ENCODE data around the gene SLC7A6.

SLC7A6 gene

GRCh38 chr16:68264128-68265077, at the start of gene SLC7A6:
Gene SLC7A6, plus strand, starts transcription at chr16:68264526. Its CDS starts 10,201 bp downstream, at chr16:68274727.
- DNase-seq: peak; percentile 48

DNA sequence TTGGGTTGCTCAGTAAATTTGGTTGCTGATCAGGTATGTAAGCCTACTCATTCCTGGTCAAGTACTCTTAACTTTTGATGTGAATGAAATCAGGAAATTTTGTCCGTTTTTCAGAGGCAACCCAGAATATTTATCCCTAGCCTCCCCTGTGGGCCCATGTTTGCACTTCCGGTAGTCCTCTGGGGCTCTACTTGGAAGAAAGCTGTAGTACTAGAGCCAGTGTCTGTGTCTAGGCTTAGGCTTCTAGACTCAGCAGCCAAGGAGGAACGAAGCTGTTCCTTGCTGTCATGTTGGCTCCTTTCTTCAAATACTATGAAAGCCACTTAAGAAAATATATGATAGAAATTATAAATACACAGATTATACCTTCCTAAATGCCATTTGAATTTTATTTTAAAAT, 49.6 kb upstream of the SLC7A6 start:
- DNase-seq: no peak

- DNase-seq: no peak
These were observed 49.0 kb upstream of the SLC7A6 start for GRCh38 chr16:68215302-68215701.

DNA sequence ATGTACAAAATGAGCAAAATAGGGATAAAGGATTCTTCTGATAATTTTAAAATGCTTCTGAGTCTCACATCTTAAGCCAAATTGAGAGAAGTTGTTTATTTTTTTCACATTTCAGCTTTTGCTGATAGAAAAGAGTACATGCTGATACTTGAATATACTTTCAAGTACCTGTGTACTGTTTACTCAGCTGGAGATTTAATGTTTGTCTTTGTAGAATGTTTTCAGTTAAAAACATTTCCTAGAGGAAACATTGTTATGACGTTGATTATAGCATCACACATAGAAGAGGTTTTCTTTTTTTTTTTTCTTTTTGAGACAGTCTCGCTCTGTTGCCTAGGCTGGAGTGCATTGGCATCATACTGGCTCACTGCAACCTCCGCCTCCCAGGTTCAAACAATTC, 48.1 kb upstream of the SLC7A6 start:
- DNase-seq: no peak

- no peak for DNase-seq
These were observed 46.8 kb upstream of the SLC7A6 start for GRCh38 chr16:68217506-68217905.

DNA sequence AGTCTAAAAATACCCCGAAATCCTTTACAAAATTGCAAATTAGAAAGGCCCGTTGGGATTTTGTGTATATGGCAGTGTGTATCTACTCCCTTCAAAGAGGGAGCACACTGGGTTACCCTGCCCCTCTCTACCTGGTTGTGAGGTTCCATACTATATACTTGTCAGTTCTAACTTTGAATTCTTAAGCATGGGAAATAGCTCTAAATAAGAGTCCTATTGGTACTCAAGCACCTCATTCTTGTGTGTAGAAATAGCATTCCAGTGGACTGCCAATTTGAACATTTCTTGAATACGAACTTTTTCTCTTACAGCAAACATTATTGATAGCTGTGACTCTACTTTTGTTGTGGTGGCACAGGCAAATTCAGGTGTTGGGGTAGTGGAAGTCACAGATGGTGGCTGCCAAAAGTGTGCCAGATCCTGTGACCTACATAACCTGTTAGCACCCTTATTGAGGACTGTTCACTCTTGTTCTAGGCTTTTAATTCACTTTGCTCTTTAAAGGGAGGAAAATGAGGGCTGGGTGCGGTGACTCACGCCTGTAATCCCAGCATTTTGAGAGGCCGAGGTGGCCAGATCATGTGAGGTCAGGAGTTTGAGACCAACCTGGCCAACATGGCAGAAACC, 44.5 kb upstream of the SLC7A6 start:
- no peak for DNase-seq

- no peak for DNase-seq
These were observed 41.3 kb upstream of the SLC7A6 start for GRCh38 chr16:68223072-68223471.

DNA sequence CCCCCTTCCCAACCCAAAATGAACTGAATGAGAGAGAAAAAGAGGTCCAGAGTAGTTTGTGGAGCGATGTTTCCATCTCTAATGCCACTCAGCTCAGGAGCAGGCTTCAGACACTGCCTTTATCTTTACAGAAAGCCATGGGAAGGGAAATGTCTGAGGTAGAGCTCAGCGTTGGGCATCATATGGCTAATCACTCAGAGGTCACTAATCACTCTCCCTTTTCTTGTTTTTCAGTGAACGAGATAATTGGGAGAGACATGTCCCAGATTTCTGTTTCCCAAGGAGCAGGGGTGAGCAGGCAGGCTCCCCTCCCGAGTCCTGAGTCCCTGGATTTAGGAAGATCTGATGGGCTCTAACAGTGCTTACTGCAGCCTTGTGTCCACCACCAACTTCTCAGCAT, 38.2 kb upstream of the SLC7A6 start:
- DNase-seq: no peak

DNA sequence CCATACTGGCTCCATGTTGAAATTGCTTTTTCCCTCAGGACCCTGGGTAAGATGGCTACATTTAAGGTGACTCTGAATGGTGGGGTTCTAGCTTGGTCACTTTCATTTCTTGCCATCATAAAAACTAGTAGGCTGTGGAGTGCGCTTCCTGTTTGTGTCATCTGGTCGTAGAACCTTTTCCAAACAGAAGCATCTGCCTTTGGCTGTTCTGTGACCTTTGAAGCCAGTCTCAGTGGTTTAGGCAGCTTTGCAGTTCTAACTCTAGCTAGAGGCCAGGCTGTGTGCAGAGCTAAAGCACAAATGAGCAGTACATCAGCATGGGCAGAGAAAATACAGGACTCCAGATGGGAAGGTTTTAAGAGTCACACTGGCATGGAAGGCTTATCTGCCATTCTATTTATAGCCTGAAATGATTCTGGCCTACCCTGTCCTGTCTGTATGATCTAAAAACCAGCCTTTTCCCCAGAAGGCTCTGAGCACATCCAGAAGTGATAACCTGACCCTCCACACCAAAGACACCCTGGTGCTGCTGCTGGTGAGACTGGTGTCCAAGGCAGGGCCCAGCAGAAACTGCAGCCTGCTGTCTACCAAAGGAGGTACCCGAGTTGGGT, 37.0 kb upstream of the SLC7A6 start:
- no peak for DNase-seq

DNA sequence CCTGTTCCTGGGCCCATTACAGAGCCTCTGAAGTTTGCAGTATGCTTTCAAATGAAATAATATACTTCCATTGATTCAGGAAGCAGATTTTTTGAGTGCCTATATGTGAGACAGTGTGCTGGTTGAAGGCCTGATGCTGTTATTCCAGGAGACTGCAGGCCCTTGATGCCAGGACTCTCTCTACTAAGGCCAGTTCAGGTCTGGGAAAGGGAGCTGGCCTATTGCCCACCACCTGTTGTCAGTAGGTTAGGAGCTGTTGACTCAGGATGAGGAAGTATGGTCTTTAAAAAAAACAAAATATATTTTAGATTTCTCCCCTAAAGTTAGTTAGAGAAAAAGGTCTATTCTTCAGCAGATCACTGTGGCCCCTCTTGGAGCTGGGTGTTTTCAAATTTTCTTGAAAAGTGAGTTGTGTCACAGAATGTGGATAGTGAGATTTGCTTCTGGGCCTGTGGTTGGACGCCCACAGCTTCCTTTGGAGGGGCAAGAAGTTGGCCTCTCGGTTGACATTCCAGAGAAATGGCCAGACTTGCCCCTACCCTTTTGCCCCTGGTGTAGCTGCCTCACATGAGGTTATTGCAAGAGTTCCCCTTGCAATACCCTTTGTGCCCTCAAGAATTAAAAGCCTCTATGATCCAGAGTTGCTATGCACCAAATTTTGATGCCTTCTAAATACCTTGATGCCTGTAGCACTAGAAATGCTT, 36.3 kb upstream of the SLC7A6 start:
- DNase-seq: no peak

GRCh38 chr16:68228652-68229051, 35.7 kb upstream of the SLC7A6 start:
- DNase-seq: no peak

- DNase-seq: no peak
These were observed 34.7 kb upstream of the SLC7A6 start for GRCh38 chr16:68229431-68230175.

DNA sequence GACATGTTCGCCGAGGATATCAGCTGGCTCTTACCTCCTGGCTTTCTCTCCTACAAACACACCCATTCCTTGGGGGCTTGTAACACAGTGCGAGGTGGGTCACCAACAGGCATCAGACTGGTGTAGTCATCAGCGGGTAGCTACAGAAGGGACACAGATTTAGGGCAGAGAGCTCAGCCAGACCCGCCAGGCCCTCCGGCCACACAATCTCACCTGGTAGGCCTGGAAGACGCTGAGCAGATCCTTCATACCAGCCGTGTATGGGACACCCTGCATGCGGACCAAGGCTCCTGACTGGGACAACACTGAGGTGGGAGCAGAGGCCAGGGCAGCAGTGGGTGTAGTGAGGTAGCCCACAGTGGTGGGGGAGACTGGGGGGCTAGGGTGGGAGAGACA, 34.2 kb upstream of the SLC7A6 start:
- no peak for DNase-seq

DNA sequence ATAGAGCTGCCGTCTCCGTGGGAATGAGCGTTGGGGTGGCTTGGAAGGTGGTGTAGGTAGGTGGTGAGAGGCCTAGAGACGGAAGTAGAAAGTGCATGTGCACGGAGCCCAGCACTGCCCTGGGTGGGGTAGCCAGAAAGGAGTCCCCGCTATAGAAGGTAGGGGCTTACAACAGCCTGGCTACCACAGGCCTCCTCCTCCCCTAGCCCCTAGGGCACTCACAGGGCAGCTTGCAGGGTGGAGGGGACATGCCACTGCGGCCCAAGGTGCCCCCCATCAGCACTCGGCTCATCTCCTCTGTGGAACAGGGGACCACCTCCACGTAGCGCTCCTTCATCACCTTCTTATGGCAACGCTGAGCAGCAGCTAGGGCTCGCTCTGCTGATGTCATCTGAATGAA, 33.4 kb upstream of the SLC7A6 start:
- no peak for DNase-seq

GRCh38 chr16:68231384-68232136, 32.8 kb upstream of the SLC7A6 start:
- DNase-seq: no peak

- DNase-seq: no peak
These were observed 32.0 kb upstream of the SLC7A6 start for GRCh38 chr16:68232335-68232734.

GRCh38 chr16:68233085-68233834, 31.1 kb upstream of the SLC7A6 start:
- DNase-seq: no peak

GRCh38 chr16:68233835-68234187, 30.5 kb upstream of the SLC7A6 start:
- no peak for DNase-seq

DNA sequence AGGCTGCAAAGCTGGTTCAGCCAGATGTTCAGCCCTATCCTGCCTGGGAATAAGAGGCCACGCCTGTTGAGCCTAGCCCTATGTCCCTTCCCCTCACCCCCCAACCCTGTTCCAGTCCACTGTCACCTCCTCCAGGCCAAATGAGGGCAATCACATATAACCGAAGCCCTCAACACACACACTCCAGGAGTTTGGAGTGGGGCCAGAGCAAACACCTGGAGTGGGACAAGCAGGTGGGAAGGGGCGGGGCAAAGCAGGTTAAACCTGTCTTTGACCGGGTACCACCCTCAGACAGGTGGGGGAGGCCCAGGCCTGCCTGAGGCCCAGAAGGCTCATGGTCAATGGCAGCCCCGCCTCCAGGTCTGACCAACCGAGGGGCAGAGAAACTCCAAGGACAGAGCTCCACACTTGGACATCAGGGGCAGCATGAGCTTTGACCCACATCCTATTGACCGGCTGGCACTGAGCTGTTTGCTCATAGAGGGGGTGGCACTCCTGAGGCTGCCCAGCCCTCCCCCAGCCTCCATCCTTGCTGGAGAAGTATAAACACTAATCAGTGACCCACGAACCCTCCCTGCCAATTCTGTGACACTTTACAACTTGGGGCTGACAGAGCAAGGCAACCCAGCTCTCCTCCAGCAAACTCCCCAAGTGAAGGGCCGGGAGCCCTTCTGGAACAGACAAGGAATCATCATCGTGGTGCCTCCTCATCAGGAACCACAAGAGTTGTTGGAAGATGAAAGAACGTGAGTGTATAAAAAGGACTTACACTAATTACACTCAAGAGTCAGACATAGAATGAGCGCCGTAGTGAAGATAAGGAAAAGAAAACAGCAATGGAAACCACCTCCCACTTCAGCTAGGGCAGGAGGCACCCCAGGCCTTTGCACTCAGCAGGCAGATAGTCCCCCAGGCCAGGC, 29.9 kb upstream of the SLC7A6 start:
- peak; percentile 83 for DNase-seq
